ENCODE results near the gene ACSM6.

The ACSM6 gene

DNA sequence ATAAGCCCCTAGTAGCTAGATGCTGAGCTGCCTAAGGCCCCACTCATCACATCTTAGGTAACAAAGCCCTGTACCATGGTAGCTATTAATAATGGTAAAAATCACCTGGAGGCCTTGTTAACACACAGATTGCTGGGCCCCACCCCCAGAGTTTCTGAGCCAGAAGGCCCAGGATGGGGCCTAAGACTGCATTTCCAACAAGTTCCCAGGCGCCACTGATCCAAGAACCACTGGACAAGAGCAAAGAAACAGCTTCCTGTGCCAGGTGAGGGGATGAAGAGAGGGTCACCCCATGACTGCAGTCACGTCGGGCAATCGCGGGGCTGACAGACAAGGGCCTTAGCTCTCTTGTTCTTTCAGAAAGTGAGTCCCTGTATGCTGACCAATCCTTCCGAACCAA lies 46.8 kb downstream of the ACSM6 start:
- TF ChIP-seq, protein P1, sequence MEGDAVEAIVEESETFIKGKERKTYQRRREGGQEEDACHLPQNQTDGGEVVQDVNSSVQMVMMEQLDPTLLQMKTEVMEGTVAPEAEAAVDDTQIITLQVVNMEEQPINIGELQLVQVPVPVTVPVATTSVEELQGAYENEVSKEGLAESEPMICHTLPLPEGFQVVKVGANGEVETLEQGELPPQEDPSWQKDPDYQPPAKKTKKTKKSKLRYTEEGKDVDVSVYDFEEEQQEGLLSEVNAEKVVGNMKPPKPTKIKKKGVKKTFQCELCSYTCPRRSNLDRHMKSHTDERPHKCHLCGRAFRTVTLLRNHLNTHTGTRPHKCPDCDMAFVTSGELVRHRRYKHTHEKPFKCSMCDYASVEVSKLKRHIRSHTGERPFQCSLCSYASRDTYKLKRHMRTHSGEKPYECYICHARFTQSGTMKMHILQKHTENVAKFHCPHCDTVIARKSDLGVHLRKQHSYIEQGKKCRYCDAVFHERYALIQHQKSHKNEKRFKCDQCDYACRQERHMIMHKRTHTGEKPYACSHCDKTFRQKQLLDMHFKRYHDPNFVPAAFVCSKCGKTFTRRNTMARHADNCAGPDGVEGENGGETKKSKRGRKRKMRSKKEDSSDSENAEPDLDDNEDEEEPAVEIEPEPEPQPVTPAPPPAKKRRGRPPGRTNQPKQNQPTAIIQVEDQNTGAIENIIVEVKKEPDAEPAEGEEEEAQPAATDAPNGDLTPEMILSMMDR (IDR thresholded peaks at IDR 0.05) = no peak
- Mint-ChIP-seq H3K9me3 (peaks cover 7% of the 10 kb centered on the region), H3K4me1 (no peaks in the 10 kb centered on the region), H3K4me3 (no peak overlapping the region), H3K27ac (no peak overlapping the region), H3K36me3 (ENCODE audit: low read depth) (peaks cover 55% of the 10 kb centered on the region), H3K27me3 (ENCODE audit: low read depth, poor library complexity) (peaks cover 2% of the 10 kb centered on the region)
- DNase-seq = no peak

- peaks cover 7% of the 10 kb centered on the region for H3K9me3 Mint-ChIP-seq
- DNase-seq = no peak
- H3K27ac Mint-ChIP-seq = no peak overlapping the region
- peaks cover 48% of the 10 kb centered on the region for H3K36me3 Mint-ChIP-seq (ENCODE audit: low read depth)
- peaks cover 2% of the 10 kb centered on the region for H3K27me3 Mint-ChIP-seq (ENCODE audit: low read depth, poor library complexity)
- peaks cover under 1% of the 10 kb centered on the region for H3K4me1 Mint-ChIP-seq
- no peak overlapping the region for H3K4me3 Mint-ChIP-seq
- TF ChIP-seq, protein P1 (IDR thresholded peaks at IDR 0.05) = no peak
Measured at GRCh38 chr10:95241533-95241932, 47.5 kb downstream of the ACSM6 start.

- H3K9me3 Mint-ChIP-seq = peaks cover 7% of the 10 kb centered on the region
- no peak overlapping the region for H3K27ac Mint-ChIP-seq
- TF ChIP-seq, protein P1 (IDR thresholded peaks at IDR 0.05) = peak; percentile 51
- no peak overlapping the region for H3K4me3 Mint-ChIP-seq
- peaks cover 2% of the 10 kb centered on the region for H3K27me3 Mint-ChIP-seq (ENCODE audit: low read depth, poor library complexity)
- peak; percentile 28 for DNase-seq
- peaks cover 12% of the 10 kb centered on the region for H3K4me1 Mint-ChIP-seq
- H3K36me3 Mint-ChIP-seq (ENCODE audit: low read depth) = peaks cover 43% of the 10 kb centered on the region
Measured at GRCh38 chr10:95242581-95243317, 48.7 kb downstream of the ACSM6 start.

- Mint-ChIP-seq H3K9me3 (peaks cover 7% of the 10 kb centered on the region), H3K27me3 (ENCODE audit: low read depth, poor library complexity) (peaks cover 2% of the 10 kb centered on the region), H3K27ac (no peak overlapping the region), H3K4me1 (peaks cover 18% of the 10 kb centered on the region), H3K36me3 (ENCODE audit: low read depth) (peaks cover 39% of the 10 kb centered on the region), H3K4me3 (no peak overlapping the region)
- no peak for DNase-seq
- TF ChIP-seq, protein P1 (IDR thresholded peaks at IDR 0.05) = no peak
Measured at GRCh38 chr10:95243318-95243617, 49.2 kb downstream of the ACSM6 start.

DNA sequence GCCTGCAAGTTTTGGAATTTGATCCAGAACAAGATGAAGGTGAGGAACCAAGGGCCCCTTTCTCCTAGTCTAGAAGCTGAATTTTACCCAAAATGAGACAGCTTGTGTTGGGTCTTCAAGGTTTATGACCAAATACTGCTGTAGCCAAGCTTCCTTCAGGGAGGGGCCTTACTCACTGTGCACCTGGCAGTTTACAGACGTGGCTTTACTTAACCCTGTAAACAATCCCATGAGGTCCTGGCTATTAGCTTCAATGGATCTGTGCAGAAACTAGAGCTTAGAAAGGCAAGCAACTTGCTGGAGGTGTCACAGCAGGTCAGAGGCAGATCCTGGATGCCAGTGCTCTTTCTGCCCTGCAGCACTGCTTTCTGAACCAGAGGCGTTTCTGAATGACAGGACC lies 50.1 kb downstream of the ACSM6 start:
- DNase-seq = no peak
- Mint-ChIP-seq H3K36me3 (ENCODE audit: low read depth) (peaks cover 31% of the 10 kb centered on the region), H3K9me3 (peaks cover 7% of the 10 kb centered on the region), H3K4me1 (peaks cover 26% of the 10 kb centered on the region), H3K4me3 (no peak overlapping the region), H3K27ac (no peak overlapping the region), H3K27me3 (ENCODE audit: low read depth, poor library complexity) (peaks cover 2% of the 10 kb centered on the region)
- TF ChIP-seq, protein P1 (IDR thresholded peaks at IDR 0.05) = no peak

DNA sequence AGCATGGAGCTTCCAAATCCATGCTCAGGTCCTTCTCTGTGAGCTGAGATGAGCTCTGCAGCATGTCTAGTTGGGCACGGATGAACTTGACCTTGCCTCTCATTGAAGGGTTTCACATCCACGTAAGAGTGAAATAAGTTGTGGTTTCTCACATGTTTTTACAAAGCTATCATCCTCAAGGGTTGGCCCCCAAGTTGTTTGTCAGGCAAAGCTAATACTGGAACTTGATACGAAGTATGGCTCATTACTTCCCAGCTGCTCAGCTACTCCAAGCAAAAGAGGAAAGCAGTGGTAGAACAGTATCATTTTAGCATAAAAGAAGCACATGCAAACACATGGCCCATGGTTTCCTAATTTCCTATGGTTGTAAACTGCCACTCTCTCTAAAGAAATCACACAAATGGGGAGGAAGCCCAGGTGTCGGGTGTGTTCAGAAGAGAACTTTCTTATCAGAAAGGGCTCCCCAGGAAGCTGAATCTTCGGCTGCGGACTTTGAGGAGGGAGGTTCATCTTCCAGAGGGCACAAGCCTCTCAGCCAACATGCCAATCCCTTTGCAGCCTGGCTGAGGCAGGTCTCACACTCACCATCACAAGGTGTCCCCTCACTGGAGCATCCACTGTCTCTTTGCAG lies 51.5 kb downstream of the ACSM6 start:
- H3K27me3 Mint-ChIP-seq (ENCODE audit: low read depth, poor library complexity) = no peaks in the 10 kb centered on the region
- DNase-seq = no peak
- TF ChIP-seq, protein P1 (IDR thresholded peaks at IDR 0.05) = no peak
- H3K4me1 Mint-ChIP-seq = peaks cover 40% of the 10 kb centered on the region
- no peak overlapping the region for H3K4me3 Mint-ChIP-seq
- H3K36me3 Mint-ChIP-seq (ENCODE audit: low read depth) = peaks cover 17% of the 10 kb centered on the region
- peak overlapping the region; percentile 13 for H3K27ac Mint-ChIP-seq
- no peaks in the 10 kb centered on the region for H3K9me3 Mint-ChIP-seq

Data from nephron progenitor cell (in vitro differentiated cells).